Stimulated activated CD4-positive, alpha-beta T cell treated with anti-CD3 and anti-CD28 coated beads, TNF-alpha, amount 100 ng/mL, for 48 hours (primary cell): ENCODE data around the gene RNF213.
"Not testable (repeated sequence)": the region's sequence is repeated elsewhere in the genome, so short reads cannot be mapped to it uniquely, and the experiment has no call there.

Experiments used
- DNase-seq, 3 donors: peaks; one replicate each; pipeline ENCODE4 v3.0.0-alpha.2; 2020; ENCODE audit warnings: low read depth in 3 of 3

The RNF213 gene

DNA sequence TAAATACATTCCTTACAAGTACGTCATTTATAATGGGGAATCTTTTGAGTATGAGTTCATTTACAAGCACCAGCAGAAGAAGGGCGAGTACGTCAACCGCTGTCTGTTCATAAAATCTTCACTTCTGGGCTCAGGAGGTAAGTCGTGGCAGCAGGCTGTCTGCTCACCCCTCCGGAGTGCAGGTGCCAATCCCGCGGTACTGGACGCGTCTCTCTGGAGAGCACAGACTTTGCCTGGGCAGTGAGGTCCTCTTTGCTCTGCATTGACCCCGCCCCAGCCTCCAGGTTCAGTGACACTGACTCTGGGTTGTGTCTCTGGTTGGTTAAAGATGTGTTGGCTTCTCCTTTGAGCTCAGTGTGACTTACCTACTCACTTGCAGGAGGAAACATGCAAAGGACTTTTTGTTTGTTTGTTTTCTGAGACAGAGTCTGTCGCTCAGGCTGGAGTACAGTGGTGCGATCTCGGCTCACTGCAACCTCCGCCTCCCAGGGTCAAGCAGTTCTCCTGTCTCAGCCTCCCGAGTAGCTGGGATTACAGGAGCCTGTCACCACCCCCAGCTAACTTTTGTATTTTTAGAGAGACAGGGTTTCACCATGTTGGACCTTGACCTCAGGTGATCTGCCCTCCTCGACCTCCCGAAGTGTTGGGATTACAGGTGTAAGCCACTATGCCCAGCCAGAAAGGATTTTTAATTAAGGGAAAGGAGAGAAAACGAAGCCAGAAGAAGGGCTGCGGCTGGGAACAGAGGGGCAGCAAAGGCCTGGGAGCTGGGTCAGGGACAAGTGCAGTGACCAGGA, 31.2 kb downstream of the RNF213 start:
- no peak for DNase-seq

- DNase-seq, result no peak
These were observed 31.9 kb downstream of the RNF213 start for GRCh38 chr17:80292521-80292971.

GRCh38 chr17:80294210-80294609, 33.6 kb downstream of the RNF213 start:
- DNase-seq, result no peak

DNA sequence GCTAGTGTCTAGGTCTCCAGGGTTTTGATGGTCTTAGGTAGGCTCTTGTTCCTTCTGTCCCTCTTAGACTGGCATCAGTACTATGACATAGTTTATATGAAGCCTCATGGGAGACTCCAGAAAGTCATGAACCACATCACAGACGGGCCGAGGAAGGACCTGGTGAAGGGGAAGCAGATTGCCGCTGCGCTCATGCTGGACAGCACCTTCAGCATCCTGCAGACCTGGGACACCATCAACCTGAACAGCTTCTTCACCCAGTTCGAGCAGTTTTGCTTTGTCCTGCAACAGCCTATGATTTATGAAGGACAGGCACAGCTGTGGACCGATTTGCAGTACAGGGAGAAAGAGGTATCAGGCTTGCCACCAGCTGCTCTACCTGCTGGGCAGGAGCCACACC, 34.0 kb downstream of the RNF213 start:
- no peak for DNase-seq

DNA sequence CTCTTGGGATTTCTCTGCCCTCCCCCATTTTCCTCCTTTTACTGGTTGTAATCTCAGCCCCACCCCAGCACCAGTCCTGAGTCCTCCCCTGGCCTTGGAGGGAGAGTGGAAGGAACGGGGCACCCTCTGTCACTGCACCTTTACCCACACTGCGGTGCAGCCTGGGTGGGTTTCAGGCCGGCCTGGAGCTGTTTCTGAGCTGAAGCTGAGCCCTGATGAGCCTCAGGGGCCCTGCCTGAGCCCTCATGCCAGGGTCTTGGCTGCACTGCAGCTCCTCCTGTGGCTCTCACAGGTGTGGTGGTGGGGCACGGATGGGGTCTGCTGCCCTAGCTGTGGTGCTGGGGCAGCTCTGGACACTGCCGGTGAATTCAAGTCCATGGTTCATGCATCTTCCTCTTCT, 34.5 kb downstream of the RNF213 start:
- no peak for DNase-seq

DNA sequence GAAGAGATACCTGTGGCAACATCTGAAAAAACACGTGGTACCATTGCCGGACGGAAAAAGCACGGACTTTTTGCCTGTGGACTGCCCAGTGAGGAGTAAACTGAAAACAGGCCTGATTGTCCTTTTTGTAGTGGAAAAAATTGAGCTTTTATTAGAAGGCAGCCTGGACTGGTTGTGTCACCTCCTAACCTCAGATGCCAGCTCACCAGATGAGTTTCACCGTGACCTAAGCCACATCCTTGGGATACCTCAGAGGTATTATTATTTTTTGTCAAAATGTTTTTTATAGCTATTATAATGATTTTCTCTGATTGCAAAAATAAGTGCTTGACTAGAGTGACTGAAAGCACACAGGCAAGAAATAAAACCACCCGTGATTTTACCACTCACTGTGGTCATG, 34.9 kb downstream of the RNF213 start:
- DNase-seq, result no peak

DNA sequence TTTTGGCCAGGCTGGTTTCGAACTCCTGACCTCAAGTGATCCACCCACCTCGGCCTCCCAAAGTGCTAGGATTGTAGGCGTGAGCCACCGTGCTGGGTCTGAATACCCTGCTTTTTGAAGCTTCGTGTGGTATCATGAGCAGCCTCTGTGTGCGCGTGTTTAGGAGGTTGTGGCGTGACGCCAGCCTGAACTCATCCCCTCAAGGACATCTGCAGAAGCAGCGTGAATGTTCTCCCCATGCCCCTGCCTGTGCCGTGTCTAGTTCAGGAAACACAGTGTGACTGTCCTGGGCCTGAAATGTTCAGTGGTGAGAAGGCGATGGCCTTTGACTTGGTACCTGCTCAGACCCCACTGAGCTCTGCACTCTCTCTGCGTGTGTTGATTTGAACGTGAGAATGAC, 35.6 kb downstream of the RNF213 start:
- no peak for DNase-seq

DNA sequence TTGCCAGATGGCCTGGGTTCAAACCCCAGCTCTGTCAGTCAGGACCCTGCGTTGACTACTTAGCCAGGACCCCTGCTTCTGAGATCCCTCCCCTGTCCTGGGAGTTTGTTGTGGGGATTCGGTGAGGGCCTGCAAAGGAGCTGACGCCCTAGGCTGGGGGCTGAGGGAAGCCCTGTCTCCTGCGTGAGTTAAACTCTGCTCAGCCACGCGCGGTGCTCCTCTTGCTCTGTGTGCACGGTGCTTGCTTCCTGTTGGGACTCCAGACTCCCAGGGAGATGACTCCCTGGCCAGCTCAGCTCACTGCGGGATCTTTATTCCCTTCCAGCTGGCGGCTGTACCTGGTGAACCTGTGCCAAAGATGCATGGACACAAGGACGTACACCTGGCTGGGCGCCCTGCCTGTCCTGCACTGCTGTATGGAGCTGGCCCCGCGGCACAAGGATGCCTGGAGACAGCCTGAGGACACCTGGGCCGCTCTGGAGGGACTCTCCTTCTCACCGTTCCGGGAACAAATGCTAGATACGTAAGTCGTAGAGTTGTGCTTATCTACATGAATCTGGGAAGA, 37.4 kb downstream of the RNF213 start:
- no peak for DNase-seq

GRCh38 chr17:80299350-80300100, 38.9 kb downstream of the RNF213 start:
- not testable (repeated sequence) for DNase-seq

DNA sequence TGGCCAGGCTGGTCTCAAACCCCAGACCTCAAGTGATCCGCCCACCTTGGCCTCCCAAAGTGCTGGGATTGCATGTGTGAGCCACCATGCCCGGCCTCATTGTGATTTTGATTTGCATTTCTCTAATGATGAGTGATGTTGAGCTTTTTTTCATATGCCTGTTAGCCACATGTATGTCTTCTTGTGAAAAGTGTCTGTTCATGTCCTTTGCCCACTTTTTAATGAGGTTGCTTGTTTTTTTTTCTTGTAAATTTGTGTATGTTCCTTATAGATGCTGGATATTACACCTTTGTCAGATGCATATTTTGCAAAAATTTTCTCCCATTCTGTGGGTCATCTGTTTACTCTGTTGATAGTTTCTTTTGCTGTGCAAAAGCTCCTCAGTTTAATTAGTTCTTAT, 40.1 kb downstream of the RNF213 start:
- not testable (repeated sequence) for DNase-seq

- no peak for DNase-seq
These were observed 43.2 kb downstream of the RNF213 start for GRCh38 chr17:80303824-80304223.

- DNase-seq, result no peak
These were observed 47.5 kb downstream of the RNF213 start for GRCh38 chr17:80307994-80308691.

DNA sequence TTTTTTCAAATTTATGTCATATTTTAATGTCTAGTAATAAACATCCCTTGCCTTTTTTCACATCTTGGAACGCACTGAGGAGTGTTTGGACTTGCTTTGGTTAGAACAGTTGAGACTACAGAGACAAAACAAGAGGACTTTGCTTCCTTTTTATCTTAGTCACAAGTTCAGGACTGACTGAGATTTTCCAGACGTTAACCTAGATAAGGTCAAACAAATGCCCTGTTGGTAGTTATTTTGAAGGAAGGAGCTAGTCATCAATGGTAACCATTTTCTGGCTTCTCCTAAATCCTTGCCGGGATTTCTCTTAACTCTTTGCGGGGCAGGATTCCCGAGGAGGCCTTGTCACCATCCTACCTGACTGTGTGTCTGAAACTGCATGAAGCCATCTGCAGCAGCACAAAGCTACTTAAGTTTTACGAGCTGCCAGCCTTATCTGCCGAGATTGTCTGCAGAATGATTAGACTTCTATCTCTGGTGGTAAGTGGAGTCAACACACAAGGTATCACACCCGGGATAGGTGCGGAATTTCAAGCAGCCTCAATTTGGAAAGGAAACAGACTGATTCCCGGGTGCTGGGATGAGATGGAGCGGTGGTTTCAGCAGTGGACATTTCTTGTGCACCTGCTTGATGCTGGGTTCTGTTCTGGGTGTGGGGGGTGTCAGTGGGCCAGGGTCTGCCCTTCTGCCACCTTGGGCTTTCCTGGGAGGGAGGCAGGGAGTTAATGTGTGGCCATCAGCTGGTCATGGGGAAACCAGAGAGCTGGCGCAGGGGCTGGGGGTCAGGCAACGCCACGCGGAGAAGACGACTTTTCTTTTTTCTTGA, 48.3 kb downstream of the RNF213 start:
- DNase-seq, result no peak

- DNase-seq, result no peak
These were observed 50.7 kb downstream of the RNF213 start for GRCh38 chr17:80311216-80311827.

DNA sequence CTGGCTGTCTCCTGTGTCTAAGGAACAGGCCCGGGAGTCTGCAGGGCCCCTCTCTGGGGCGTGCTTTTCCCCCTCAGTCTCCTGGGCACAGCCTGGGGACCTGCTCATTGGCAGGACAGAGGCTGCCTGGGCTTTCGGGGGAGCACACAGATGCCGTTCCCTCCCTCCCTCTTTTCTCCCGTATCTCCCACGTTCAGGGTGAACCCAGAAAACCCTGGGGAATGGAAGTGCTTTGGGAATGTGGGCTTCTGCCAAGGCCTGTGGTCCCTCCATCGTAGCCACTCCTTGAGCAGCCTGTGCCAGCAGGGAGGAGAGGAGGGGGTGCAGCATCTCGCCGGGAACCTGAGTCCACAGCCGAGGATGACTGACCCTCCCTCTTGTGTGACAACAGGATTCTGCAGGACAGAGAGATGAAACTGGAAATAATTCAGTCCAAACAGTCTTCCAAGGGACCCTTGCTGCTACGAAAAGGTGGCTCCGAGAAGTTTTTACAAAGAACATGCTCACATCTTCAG, 52.0 kb downstream of the RNF213 start:
- no peak for DNase-seq

DNA sequence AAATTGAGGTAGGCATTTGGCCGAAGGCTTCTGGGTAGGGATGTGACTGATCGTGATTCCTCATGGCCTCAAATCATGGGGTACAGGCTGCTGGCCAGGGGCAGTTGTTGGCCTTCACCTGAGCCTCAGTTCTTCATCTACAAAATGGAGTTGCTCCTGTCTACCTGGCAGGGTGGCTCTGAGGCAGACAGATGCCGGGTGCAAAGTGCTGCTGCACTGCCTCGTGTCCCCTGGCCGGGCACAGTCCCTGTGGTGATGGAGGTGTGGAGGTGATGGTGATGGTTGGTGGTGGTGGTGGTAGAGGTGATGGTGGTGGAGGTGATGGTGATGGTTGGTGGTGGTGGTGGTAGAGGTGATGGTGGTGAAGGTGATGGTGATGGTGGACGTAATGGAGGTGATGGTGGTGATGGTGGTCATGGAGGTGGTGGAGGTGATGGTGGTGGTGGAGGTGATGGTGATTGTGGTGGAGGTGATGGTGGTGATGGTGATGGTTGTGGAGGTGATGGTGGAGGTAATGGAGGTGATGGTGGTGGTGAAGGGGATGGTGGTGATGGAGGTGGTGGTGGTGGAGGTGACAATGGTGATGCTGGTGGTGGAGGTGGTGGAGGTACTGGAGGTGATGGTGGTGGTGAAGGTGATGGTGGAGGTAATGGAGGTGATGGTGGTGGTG, 52.6 kb downstream of the RNF213 start:
- DNase-seq, result no peak

- not testable (repeated sequence) for DNase-seq
These were observed 53.3 kb downstream of the RNF213 start for GRCh38 chr17:80313946-80314345.

DNA sequence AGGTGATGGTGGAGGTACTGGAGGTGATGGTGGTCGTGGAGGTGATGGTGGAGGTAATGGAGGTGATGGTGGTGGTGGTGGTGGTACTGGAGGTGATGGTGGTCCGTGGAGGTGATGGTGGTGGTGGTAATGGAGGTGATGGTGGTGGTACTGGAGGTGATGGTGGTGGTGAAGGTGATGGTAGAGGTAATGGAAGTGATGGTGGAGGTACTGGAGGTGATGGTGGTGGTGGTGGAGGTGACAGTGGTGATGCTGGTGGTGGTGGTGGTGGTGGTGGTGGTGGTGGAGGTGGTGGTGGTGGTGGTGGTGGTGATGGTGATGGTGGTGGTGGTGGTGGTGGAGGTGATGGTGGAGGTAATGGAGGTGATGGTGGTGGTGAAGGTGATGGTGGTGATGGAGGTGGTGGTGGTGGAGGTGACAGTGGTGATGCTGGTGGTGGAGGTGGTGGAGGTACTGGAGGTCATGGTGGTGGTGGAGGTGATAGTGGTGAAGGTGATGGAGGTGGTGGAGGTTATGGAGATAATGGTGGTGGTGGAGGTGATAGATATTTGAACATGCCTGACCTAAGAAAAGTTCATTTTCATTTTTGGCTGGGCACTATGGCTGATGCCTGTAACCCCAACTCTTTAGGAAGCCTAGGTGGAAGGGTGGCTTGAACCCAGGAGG, 55.0 kb downstream of the RNF213 start:
- no peak for DNase-seq

GRCh38 chr17:80316431-80316830, 55.8 kb downstream of the RNF213 start:
- no peak for DNase-seq
